ENCODE measurements around the gene PLCH2.
A peak's percentile ranks its signal among the peaks of the same experiment; 100 is the strongest.

Gene PLCH2

GRCh38 chr1:2480236-2480985 is 4.3 kb downstream of the PLCH2 start:
- no peak for DNase-seq

- peak; percentile 74 for DNase-seq
Observed at GRCh38 chr1:2480986-2481364, 4.9 kb downstream of the PLCH2 start.

GRCh38 chr1:2481885-2482284 is 5.8 kb downstream of the PLCH2 start:
- peak; percentile 92 for DNase-seq

- DNase-seq, result no peak
Observed at GRCh38 chr1:2482588-2482987, 6.5 kb downstream of the PLCH2 start.

- no peak for DNase-seq
Observed at GRCh38 chr1:2483026-2483425, 6.9 kb downstream of the PLCH2 start.

- no peak for DNase-seq
Observed at GRCh38 chr1:2483970-2484369, 7.9 kb downstream of the PLCH2 start.

- DNase-seq, result no peak
Observed at GRCh38 chr1:2486041-2486440, 10.0 kb downstream of the PLCH2 start.

GRCh38 chr1:2486558-2486957 is 10.5 kb downstream of the PLCH2 start:
- DNase-seq, result no peak

GRCh38 chr1:2488688-2489087 is 12.6 kb downstream of the PLCH2 start:
- DNase-seq, result no peak

GRCh38 chr1:2489615-2490014 is 13.5 kb downstream of the PLCH2 start:
- DNase-seq, result no peak

GRCh38 chr1:2492091-2492490 is 16.0 kb downstream of the PLCH2 start:
- peak; percentile 7 for DNase-seq

- DNase-seq, result no peak
Observed at GRCh38 chr1:2493218-2493617, 17.1 kb downstream of the PLCH2 start.

- no peak for DNase-seq
Observed at GRCh38 chr1:2493691-2494322, 17.7 kb downstream of the PLCH2 start.

GRCh38 chr1:2494323-2494693 is 18.2 kb downstream of the PLCH2 start:
- no peak for DNase-seq

- no peak for DNase-seq
Observed at GRCh38 chr1:2495026-2495425, 18.9 kb downstream of the PLCH2 start.

- no peak for DNase-seq
Observed at GRCh38 chr1:2495546-2495945, 19.5 kb downstream of the PLCH2 start.

- DNase-seq, result no peak
Observed at GRCh38 chr1:2496087-2496622, 20.1 kb downstream of the PLCH2 start.

GRCh38 chr1:2496746-2497145 is 20.7 kb downstream of the PLCH2 start:
- DNase-seq, result no peak

- no peak for DNase-seq
Observed at GRCh38 chr1:2497891-2498290, 21.8 kb downstream of the PLCH2 start.

- no peak for DNase-seq
Observed at GRCh38 chr1:2498648-2499047, 22.6 kb downstream of the PLCH2 start.

GRCh38 chr1:2499260-2499659 is 23.2 kb downstream of the PLCH2 start:
- DNase-seq, result no peak

GRCh38 chr1:2499986-2500596 is 24.0 kb downstream of the PLCH2 start:
- no peak for DNase-seq

- DNase-seq, result no peak
Observed at GRCh38 chr1:2501041-2501819, 25.1 kb downstream of the PLCH2 start.

GRCh38 chr1:2501820-2502119 is 25.7 kb downstream of the PLCH2 start:
- no peak for DNase-seq
